ENCODE measurements around the gene GPR55. TPM values are rescaled to one million over a fixed set of nuclear protein-coding genes. Genes with fewer than 3 reads are reported as not detected.

GPR55 gene
- total RNA-seq, 4 donors from 2014 or later: 0.72 to 1.2 TPM; not detected in 2

- Histone ChIP-seq H3K27me3 (peaks cover 9% of the 10 kb centered on the region), H3K4me1 (peaks cover 7% of the 10 kb centered on the region), H3K27ac (no peak overlapping the region), H3K4me3 (no peak overlapping the region), H3K36me3 (no peaks in the 10 kb centered on the region), H3K9me3 (no peaks in the 10 kb centered on the region)
- no peak for DNase-seq (ENCODE audit: low spot score in 2 of 2)
- TF ChIP-seq POLR2A (IDR thresholded peaks at IDR 0.05): no peak
- 92% methylated on average over 11 of the region's 17 CpGs for WGBS
These were observed 9.4 kb upstream of the GPR55 start for GRCh38 chr2:230934231-230935129.

- Histone ChIP-seq H3K4me3 (no peak overlapping the region), H3K27me3 (peaks cover 5% of the 10 kb centered on the region), H3K9me3 (no peaks in the 10 kb centered on the region), H3K4me1 (peaks cover 7% of the 10 kb centered on the region), H3K36me3 (no peaks in the 10 kb centered on the region), H3K27ac (no peak overlapping the region)
- peak in 1 of 2 donors; percentile 76 for DNase-seq (ENCODE audit: low spot score in 2 of 2)
- 74% methylated on average over 5 of the region's 10 CpGs for WGBS
- TF ChIP-seq CTCF (IDR thresholded peaks at IDR 0.05) (no peak), EP300 (IDR thresholded peaks at IDR 0.05) (no peak), POLR2AphosphoS5 (IDR thresholded peaks at IDR 0.05) (no peak), POLR2A (IDR thresholded peaks at IDR 0.05) (no peak)
These were observed 8.6 kb upstream of the GPR55 start for GRCh38 chr2:230933521-230934180.

GRCh38 chr2:230932556-230933511, 7.8 kb upstream of the GPR55 start:
- WGBS: 63% methylated on average over 21 of the region's 22 CpGs
- DNase-seq (ENCODE audit: low spot score in 2 of 2): peak in 1 of 2 donors; percentile 84
- H3K9me3 ChIP-seq: no peaks in the 10 kb centered on the region
- TF ChIP-seq EP300 (IDR thresholded peaks at IDR 0.05): no peak
- TF ChIP-seq POLR2AphosphoS5 (IDR thresholded peaks at IDR 0.05): peak in 1 of 3 donors; percentile 5
- H3K4me1 ChIP-seq: peaks cover 7% of the 10 kb centered on the region
- no peaks in the 10 kb centered on the region for H3K36me3 ChIP-seq
- peaks cover 5% of the 10 kb centered on the region for H3K27me3 ChIP-seq
- no peak overlapping the region for H3K4me3 ChIP-seq
- H3K27ac ChIP-seq: no peak overlapping the region

- 89% methylated on average over 20 of the region's 22 CpGs for WGBS
- H3K4me1 ChIP-seq: peaks cover 7% of the 10 kb centered on the region
- peaks cover 5% of the 10 kb centered on the region for H3K27me3 ChIP-seq
- H3K9me3 ChIP-seq: no peaks in the 10 kb centered on the region
- no peaks in the 10 kb centered on the region for H3K36me3 ChIP-seq
- TF ChIP-seq POLR2AphosphoS5 (IDR thresholded peaks at IDR 0.05) (no peak), CTCF (IDR thresholded peaks at IDR 0.05) (no peak), EP300 (IDR thresholded peaks at IDR 0.05) (no peak), POLR2A (IDR thresholded peaks at IDR 0.05) (no peak)
- no peak overlapping the region for H3K27ac ChIP-seq
- DNase-seq (ENCODE audit: low spot score in 2 of 2): peak; percentile 48 to 70
- H3K4me3 ChIP-seq: no peak overlapping the region
These were observed 6.7 kb upstream of the GPR55 start for GRCh38 chr2:230931556-230932231.

- TF ChIP-seq POLR2AphosphoS5 (IDR thresholded peaks at IDR 0.05) (no peak), EP300 (IDR thresholded peaks at IDR 0.05) (no peak), CTCF (IDR thresholded peaks at IDR 0.05) (no peak), POLR2A (IDR thresholded peaks at IDR 0.05) (no peak)
- 88% methylated on average over 8 of the region's 10 CpGs for whole genome bisulfite sequencing
These were observed 6.0 kb upstream of the GPR55 start for GRCh38 chr2:230930928-230931555.

More at GRCh38 chr2:230930928-230931555, 6.0 kb upstream of the GPR55 start:
- H3K27me3 ChIP-seq: peaks cover 5% of the 10 kb centered on the region
- peak in 1 of 2 donors; percentile 31 for DNase-seq (ENCODE audit: low spot score in 2 of 2)
- no peak overlapping the region for H3K27ac ChIP-seq
- no peaks in the 10 kb centered on the region for H3K36me3 ChIP-seq
- H3K9me3 ChIP-seq: no peaks in the 10 kb centered on the region
- H3K4me3 ChIP-seq: no peak overlapping the region
- peaks cover 7% of the 10 kb centered on the region for H3K4me1 ChIP-seq
